Effector memory CD4-positive, alpha-beta T cell (primary cell): ENCODE results near the gene CRABP2.

Source experiments
- DNase-seq, 3 donors: peaks; one replicate each; pipeline ENCODE4 v3.0.0-alpha.2; 2020
- H3K27ac ChIP-seq: 2 replicates; pipeline ENCODE4 v1.7.0; 2013; ENCODE audit warnings: mild to moderate bottlenecking, low read length, moderate library complexity; ENCODE audit not compliant: insufficient read depth, poor library complexity, severe bottlenecking
- H3K27me3 ChIP-seq: replicated peaks from 2 replicates; pipeline ENCODE4 v1.7.0; 2013; ENCODE audit warnings: mild to moderate bottlenecking, low read length; ENCODE audit not compliant: insufficient read depth, control insufficient read depth, poor library complexity, severe bottlenecking
- H3K36me3 ChIP-seq: 2 replicates; pipeline ENCODE4 v1.7.0; 2013; ENCODE audit warnings: mild to moderate bottlenecking, low read length, moderate library complexity; ENCODE audit not compliant: control insufficient read depth, insufficient read depth
- H3K4me1 ChIP-seq: 2 replicates; pipeline ENCODE4 v1.7.0; 2013; ENCODE audit warnings: low read length, mild to moderate bottlenecking; ENCODE audit not compliant: control insufficient read depth, insufficient read depth, poor library complexity, severe bottlenecking
- H3K4me3 ChIP-seq: 2 replicates; pipeline ENCODE4 v1.7.0; 2013; ENCODE audit warnings: low read length, low read depth, mild to moderate bottlenecking; ENCODE audit not compliant: insufficient read depth, poor library complexity, severe bottlenecking
- H3K9me3 ChIP-seq: 2 replicates; pipeline ENCODE4 v1.7.0; 2013; ENCODE audit warnings: mild to moderate bottlenecking, low read length, moderate library complexity; ENCODE audit not compliant: control insufficient read depth

Gene CRABP2

DNA sequence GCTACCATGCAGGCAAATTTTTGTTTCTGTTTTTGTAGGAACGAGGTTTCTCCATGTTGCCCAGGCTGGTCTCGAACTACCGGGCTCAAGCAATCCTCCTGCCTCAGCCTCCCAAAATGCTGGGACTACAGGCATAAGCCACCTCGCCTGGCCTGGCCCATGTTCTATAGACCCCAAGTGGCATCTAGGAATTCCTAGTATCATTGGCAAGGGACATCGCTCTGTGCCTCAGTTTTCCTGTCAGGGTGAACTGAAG, 42.7 kb downstream of the CRABP2 start:
- H3K9me3 ChIP-seq: no peaks in the 10 kb centered on the region
- no peaks in the 10 kb centered on the region for H3K27me3 ChIP-seq
- no peak for DNase-seq
- no peak overlapping the region for H3K4me3 ChIP-seq
- H3K27ac ChIP-seq: no peak overlapping the region
- peaks cover 38% of the 10 kb centered on the region for H3K4me1 ChIP-seq
- no peaks in the 10 kb centered on the region for H3K36me3 ChIP-seq

DNA sequence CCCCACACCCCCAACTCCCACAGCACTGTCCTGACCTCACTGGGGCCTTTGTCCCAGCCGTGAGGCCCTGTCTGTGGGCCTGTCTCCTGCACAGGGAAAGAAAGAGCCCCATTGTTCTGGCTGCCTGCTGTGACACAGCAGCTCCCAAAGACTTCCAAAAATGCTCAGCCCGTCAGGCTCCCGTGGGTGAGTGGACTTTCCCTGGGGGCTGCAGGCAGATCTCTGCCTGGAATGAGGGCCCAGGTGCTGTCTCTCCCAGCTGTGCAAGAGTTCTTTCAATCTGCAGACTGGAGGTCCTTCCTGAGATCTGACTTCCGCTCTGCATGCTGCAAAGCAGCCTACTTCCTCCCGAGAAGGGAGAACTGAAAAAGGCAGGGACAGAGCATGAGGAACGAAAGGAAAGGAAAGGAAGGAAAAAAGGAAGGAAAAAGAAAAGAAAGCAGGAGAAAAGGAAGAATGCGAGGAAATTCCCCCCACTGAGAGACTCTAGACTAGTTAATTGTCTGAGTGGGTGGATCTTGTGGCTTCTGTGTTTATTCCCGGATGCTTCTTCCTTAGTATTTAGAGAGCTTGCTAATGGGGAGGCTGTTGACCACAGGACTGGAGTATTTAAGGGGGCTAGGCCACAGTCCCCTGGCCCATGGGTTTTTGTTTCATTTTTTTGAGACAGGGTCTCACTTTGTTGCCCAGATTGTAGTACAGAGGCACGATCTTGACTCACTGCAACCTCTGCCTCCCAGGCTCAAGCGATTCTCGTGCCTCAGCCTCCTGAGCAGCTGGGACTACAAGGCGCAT, 43.2 kb downstream of the CRABP2 start:
- no peak for DNase-seq
- H3K4me1 ChIP-seq: peaks cover 43% of the 10 kb centered on the region
- H3K27me3 ChIP-seq: peaks cover 1% of the 10 kb centered on the region
- no peaks in the 10 kb centered on the region for H3K9me3 ChIP-seq
- no peaks in the 10 kb centered on the region for H3K36me3 ChIP-seq
- H3K27ac ChIP-seq: no peak overlapping the region
- H3K4me3 ChIP-seq: no peak overlapping the region

DNA sequence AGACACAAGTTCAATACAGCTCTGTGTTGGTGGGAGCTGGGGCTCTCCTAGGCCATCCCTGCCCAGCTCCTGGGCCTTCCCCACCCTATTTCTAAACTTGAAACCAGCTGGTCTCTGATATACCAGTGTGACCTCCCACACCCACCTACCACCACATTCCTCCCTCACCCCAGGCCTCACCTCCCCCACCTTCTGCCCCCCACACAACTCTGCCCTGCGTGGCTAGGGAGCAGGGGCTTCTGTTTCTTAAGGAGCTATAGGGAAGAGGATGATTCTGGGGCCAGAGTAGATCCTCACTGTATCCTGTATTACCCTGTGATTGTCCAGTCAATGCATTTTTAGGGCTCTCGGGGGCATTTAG, 44.7 kb downstream of the CRABP2 start:
- no peak for DNase-seq
- peaks cover 53% of the 10 kb centered on the region for H3K4me1 ChIP-seq
- no peak overlapping the region for H3K27ac ChIP-seq
- no peaks in the 10 kb centered on the region for H3K9me3 ChIP-seq
- H3K27me3 ChIP-seq: peaks cover 14% of the 10 kb centered on the region
- H3K36me3 ChIP-seq: no peaks in the 10 kb centered on the region
- H3K4me3 ChIP-seq: no peak overlapping the region

DNA sequence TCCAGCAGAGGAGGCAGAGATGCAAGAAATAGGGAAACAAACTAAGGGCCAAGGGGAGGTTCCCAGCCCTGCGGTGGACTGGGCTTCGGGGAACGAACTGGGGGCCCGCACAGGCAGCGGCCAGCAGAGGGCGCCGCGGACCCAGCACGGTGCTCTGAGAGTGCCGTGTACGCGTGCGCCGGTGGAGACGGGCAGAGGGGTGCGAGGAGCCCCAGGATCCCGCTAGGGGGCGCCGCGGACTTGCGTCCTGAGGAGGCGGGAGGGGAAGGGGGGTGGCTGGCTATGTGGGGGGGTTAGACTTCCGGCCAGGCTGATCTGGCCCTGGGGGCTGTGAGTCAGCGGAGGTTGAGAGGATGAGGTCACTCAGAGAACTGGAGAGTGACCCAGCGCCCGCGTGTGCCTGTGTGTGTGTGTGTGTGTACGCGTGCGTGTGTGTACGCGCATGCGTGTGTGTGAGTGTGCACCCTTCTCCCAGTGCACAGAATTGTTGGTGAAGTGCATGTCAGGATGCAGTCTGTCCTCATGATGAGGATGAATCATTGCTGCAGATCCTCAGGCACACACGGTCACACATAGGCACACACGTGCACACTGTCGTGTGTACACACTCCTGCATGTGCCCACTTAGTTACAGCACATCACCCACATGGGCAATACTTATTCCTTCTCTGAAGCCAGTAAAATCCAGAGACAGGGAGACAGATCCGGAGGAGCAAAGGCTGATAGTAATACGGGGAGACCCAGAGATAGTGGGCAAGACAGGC, 45.2 kb downstream of the CRABP2 start:
- Histone ChIP-seq H3K36me3 (no peaks in the 10 kb centered on the region), H3K9me3 (no peaks in the 10 kb centered on the region), H3K27me3 (peaks cover 14% of the 10 kb centered on the region), H3K27ac (no peak overlapping the region), H3K4me3 (no peak overlapping the region), H3K4me1 (peaks cover 53% of the 10 kb centered on the region)
- peak; percentile 72 to 83 (median 83) for DNase-seq

DNA sequence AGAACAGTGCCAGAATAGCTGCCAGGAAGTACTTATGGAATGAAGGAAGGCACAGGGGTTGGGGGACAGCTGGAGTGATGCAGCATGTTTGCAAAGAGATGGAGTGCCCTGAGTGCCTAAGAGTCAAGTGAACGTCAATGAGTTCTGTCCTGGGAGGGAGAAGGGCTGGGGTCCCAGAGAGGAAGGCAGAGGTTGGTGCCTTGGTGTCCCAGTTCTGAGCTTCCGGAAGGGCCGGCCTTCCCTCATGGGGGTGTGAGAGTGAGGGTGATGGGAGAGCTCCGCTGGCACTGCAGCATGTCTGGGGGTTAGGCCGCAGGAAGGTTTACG, 45.8 kb downstream of the CRABP2 start:
- Histone ChIP-seq H3K4me3 (no peak overlapping the region), H3K36me3 (no peaks in the 10 kb centered on the region), H3K27me3 (peaks cover 14% of the 10 kb centered on the region), H3K9me3 (no peaks in the 10 kb centered on the region), H3K4me1 (peaks cover 53% of the 10 kb centered on the region), H3K27ac (no peak overlapping the region)
- DNase-seq: no peak

DNA sequence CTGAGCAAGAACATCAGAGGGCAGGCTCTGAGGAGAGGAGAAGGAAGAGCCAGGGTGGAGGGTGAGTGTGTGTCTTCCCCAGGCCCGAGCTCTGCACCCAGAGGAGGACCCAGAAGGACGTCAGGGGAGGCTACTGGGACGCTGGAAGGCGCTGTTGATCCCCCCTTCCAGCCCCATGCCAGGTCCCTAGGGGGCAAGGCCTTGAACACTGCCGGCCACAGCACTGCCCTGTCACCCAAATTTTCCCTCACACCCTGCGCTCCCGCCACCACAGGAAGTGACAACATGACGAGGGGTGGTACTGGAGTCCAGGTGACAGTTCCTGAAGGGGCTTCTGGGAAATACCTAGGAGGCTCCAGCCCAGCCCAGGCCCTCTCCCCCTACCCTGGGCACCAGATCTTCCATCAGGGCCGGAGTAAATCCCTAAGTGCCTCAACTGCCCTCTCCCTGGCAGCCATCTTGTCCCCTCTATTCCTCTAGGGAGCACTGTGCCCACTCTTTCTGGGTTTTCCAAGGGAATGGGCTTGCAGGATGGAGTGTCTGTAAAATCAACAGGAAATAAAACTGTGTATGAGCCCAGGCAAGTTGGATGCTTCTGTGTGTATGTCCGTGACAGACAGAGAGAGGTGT, 46.3 kb downstream of the CRABP2 start:
- Histone ChIP-seq H3K27me3 (peaks cover 14% of the 10 kb centered on the region), H3K27ac (no peak overlapping the region), H3K9me3 (no peaks in the 10 kb centered on the region), H3K4me1 (peaks cover 48% of the 10 kb centered on the region), H3K4me3 (no peak overlapping the region), H3K36me3 (no peaks in the 10 kb centered on the region)
- no peak for DNase-seq

DNA sequence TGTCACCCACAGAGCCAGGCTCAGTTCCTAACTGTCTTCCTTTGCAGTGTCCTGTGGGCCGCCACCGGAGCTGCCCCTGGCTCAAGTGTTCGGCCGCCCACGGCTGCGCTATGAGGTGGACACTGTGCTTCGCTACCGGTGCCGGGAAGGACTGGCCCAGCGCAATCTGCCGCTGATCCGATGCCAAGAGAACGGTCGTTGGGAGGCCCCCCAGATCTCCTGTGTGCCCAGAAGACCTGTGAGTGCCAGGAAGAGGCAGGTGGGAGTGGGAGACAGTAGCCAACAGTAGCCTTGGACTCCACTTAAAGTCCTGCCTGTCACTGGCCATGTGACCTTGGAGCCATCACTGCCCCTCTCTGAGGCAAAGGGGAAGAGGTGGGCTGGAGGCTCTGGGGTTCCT, 46.9 kb downstream of the CRABP2 start:
- Histone ChIP-seq H3K27ac (no peak overlapping the region), H3K36me3 (no peaks in the 10 kb centered on the region), H3K27me3 (peaks cover 14% of the 10 kb centered on the region), H3K4me1 (peaks cover 48% of the 10 kb centered on the region), H3K4me3 (no peak overlapping the region), H3K9me3 (no peaks in the 10 kb centered on the region)
- no peak for DNase-seq

DNA sequence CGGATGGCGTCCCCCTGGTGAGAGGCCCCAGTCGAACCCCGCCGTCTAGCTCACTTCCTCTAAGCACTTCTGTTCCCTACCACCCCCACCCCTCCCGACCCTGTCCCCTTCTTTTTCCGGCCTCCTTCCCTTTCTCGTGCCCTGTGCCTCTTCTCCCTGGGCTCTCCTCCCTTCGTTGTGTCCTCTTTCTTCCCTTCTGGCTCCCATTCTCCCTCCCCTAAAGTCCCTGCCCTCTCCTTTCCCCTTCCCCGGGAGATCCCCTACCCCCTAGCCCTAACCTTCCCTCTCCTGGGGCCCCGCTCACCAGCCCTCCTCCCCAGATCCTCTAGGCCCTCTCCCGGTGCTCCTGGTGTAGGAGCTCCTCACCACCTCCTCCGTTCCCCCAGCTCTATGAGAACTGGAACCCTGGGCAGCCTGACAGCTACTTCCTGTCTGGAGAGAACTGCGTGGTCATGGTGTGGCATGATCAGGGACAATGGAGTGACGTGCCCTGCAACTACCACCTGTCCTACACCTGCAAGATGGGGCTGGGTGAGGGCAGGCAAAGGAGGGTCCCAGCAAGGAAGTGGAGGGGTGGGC, 47.6 kb downstream of the CRABP2 start:
- Histone ChIP-seq H3K9me3 (no peaks in the 10 kb centered on the region), H3K4me3 (no peak overlapping the region), H3K27me3 (peaks cover 14% of the 10 kb centered on the region), H3K27ac (no peak overlapping the region), H3K36me3 (no peaks in the 10 kb centered on the region), H3K4me1 (peaks cover 48% of the 10 kb centered on the region)
- no peak for DNase-seq

DNA sequence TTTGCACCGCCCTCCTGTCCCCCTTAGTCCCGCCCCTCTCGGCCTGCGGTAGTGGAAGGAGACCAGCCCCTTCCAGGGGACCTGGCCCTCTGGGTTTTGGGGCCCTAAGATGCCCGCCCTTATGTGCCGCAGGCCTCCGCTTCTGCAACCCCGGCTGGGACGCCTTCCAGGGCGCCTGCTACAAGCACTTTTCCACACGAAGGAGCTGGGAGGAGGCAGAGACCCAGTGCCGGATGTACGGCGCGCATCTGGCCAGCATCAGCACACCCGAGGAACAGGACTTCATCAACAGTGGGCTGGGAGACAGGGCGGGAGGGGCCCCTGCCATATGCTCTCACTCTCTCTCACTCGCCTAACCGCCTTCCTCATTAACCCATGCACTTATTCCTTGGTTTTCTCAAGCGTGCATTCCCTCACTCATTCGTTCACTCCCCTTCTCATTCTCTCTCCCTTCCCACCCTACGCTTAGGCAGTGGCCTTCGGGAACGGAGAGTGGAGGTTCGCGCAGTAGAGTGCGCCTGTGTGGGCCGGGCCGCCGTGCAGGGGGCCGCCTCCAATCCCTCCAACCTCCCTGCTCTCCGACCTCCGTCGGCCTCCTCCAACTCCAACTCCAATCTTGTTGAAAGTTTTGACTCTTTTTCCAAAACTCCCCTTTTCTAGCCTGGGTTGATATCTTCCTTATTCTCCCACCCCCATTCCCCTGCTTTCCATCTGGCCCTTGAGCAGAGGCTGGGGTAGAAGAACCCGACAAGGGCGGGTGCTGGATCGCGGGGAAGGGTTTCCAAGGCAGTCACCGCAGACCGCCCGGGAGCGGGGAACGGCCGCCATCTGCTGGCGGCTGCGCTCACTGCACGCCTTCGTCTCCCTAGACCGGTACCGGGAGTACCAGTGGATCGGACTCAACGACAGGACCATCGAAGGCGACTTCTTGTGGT, 48.3 kb downstream of the CRABP2 start:
- peak; percentile 53 to 63 (median 57) for DNase-seq
- no peaks in the 10 kb centered on the region for H3K36me3 ChIP-seq
- H3K4me3 ChIP-seq: peak overlapping the region; percentile 49
- peaks cover 47% of the 10 kb centered on the region for H3K4me1 ChIP-seq
- H3K27me3 ChIP-seq: peaks cover 14% of the 10 kb centered on the region
- H3K27ac ChIP-seq: no peak overlapping the region
- H3K9me3 ChIP-seq: no peaks in the 10 kb centered on the region
